Keratinocyte (primary cell): ENCODE data around the gene TAF4. TPM values are rescaled to one million over a fixed set of nuclear protein-coding genes. Genes with fewer than 3 reads are reported as not detected.

ENCODE experiments used
- DNase-seq: peaks from one replicate; pipeline ENCODE4 v3.0.0-alpha.2; 2011; ENCODE audit warnings: low read depth, missing footprints, low spot score
- FAIRE-seq: peaks from 2 replicates; lab custom pipeline; 2011; peaks lifted over from hg19 to GRCh38; lab: Jason Lieb, UNC
- H2AFZ ChIP-seq: 2 replicates; pipeline ENCODE4 v1.6.0; 2012; ENCODE audit warnings: low read length, control low read depth, inconsistent platforms; ENCODE audit not compliant: control insufficient read depth
- H3K27ac ChIP-seq: 2 replicates; pipeline ENCODE4 v1.5.1; 2011; ENCODE audit warnings: low read length; ENCODE audit not compliant: control insufficient read depth, insufficient read depth
- H3K27me3 ChIP-seq: 3 replicates; pipeline ENCODE4 v1.6.0; 2011; ENCODE audit warnings: low read length; ENCODE audit not compliant: control insufficient read depth, insufficient read depth; ENCODE audit errors: extremely low read depth
- H3K36me3 ChIP-seq, 2 experiments: 2 replicates in 1 of 2; 3 replicates in 1 of 2; pipeline ENCODE4 v1.5.1; 2011; ENCODE audit warnings: low read length in 2 of 2, mild to moderate bottlenecking in 1 of 2; ENCODE audit not compliant: control insufficient read depth in 2 of 2, insufficient read depth in 2 of 2; ENCODE audit errors: extremely low read depth in 1 of 2
- H3K4me1 ChIP-seq: 3 replicates; pipeline ENCODE4 v1.5.1; 2011; ENCODE audit warnings: low read length; ENCODE audit not compliant: control insufficient read depth, insufficient read depth; ENCODE audit errors: extremely low read depth
- H3K4me2 ChIP-seq: 3 replicates; pipeline ENCODE4 v1.6.0; 2011; ENCODE audit warnings: low read depth, low read length; ENCODE audit not compliant: control insufficient read depth, insufficient read depth; ENCODE audit errors: extremely low read depth
- H3K4me3 ChIP-seq, 3 experiments: fragments of 200-600 bp in 1 of 3; sonication (generic) in 1 of 3; 2 replicates in 2 of 3; 3 replicates in 1 of 3; pipeline ENCODE4 v1.5.1; 2011 to 2016; ENCODE audit warnings: low read length in 3 of 3, mild to moderate bottlenecking in 3 of 3, control low read depth in 2 of 3, inconsistent platforms in 1 of 3, low read depth in 1 of 3, mixed read lengths in 1 of 3, mixed run types in 1 of 3, moderate library complexity in 1 of 3; ENCODE audit not compliant: control insufficient read depth in 2 of 3, insufficient read depth in 2 of 3; ENCODE audit errors: extremely low read depth in 1 of 3
- H3K79me2 ChIP-seq: 2 replicates; pipeline ENCODE4 v1.6.0; 2012; ENCODE audit warnings: low read length; ENCODE audit not compliant: control insufficient read depth, insufficient read depth
- H3K9ac ChIP-seq: 3 replicates; pipeline ENCODE4 v1.6.0; 2011; ENCODE audit warnings: low read length; ENCODE audit not compliant: control insufficient read depth, insufficient read depth; ENCODE audit errors: extremely low read depth
- H3K9me1 ChIP-seq: 3 replicates; pipeline ENCODE4 v1.6.0; 2011; ENCODE audit warnings: low read length; ENCODE audit not compliant: control insufficient read depth, insufficient read depth; ENCODE audit errors: extremely low read depth
- H3K9me3 ChIP-seq: 2 replicates; pipeline ENCODE4 v1.5.1; 2012; ENCODE audit warnings: low read depth, low read length; ENCODE audit not compliant: control insufficient read depth
- H4K20me1 ChIP-seq: 3 replicates; pipeline ENCODE4 v1.6.0; 2011; ENCODE audit warnings: low read length; ENCODE audit not compliant: control insufficient read depth, insufficient read depth; ENCODE audit errors: extremely low read depth
- EZH2 ChIP-seq: IDR thresholded peaks from one replicate; pipeline ENCODE4 v1.6.1; 2012; ENCODE audit warnings: inconsistent platforms, mild to moderate bottlenecking, low read length, moderate library complexity
- dilution Hi-C: fragments of 300-500 bp; cut with MboI; formaldehyde crosslinking; loops from one replicate; pipeline ENCODE4 v1.7.0; 2020; ENCODE audit warnings: low sequenced_read_pairs; ENCODE audit not compliant: extremely low pct_ligation_motif_present
- polyA plus RNA-seq, 5 experiments: library from polyadenylated mRNA; depleted of rRNA in 3 of 5; stranded (reverse) in 3 of 5; stranded (forward) in 1 of 5; unstranded in 1 of 5; fragments of >200 nt; gene quantifications; 1 replicate in 1 of 5; 2 replicates in 3 of 5; 3 replicates in 1 of 5; pipeline versions ENCODE4 v1.2.1 to v1.2.3, GENCODE V29; 2011 to 2012; ENCODE audit warnings: missing spikeins in 2 of 5, low read depth in 1 of 5, low replicate concordance in 1 of 5
- TF ChIP-seq, protein P1 (sequence below), 3 experiments: IDR thresholded peaks in 1 of 3; conservative IDR thresholded peaks in 1 of 3; optimal IDR thresholded peaks in 1 of 3; 2 replicates in 2 of 3; 3 replicates in 1 of 3; pipeline versions ENCODE3 to v1.5.1; 2011; ENCODE audit warnings: low read length in 3 of 3, mild to moderate bottlenecking in 3 of 3, moderate library complexity in 2 of 3, control low read depth in 1 of 3, inconsistent platforms in 1 of 3; ENCODE audit not compliant: insufficient read depth in 2 of 3; ENCODE audit errors: extremely low read depth in 1 of 3

TAF4 gene
- polyA plus RNA-seq, 1 donor (not counting 4 experiments of a cell fraction or from before 2014, with no cell fraction given) = 3.3 TPM

DNA sequence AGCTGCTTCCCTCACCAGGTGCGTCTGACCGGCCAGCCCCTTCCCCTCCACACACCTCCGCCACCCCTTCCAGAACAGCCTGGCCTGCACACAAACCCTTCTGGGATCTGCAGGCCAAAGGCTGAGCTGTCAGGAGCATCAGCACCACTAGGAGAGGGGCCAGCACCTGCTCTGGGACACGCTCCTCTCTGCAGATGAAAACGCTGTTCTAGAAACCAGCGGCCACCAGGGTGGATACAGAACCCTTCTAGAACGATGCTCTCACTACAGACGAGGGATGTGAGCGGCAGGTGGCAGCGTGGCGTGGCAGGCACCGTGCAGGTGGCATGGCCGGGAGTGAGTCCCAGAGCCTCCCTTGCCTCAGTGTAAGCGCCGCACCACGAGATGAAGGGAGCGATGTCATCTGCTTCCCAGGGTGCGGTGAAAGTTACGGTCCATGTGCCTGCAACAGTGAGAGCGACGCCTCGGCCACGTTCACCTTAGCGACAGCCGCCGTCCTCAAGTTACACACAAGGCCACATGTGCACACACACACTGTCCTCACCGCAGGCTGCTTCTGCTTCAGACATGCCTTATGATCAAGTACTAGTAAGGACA lies 53.6 kb downstream of the TAF4 start:
- Histone ChIP-seq H3K4me2 (no peak overlapping the region), H3K36me3 (peaks cover 20 to 22% of the 10 kb centered on the region in 2 experiments), H3K27ac (no peak overlapping the region), H3K4me3 (no peak overlapping the region), H3K9me1 (no peaks in the 10 kb centered on the region), H3K9me3 (no peaks in the 10 kb centered on the region), H3K79me2 (peaks cover 5% of the 10 kb centered on the region), H3K27me3 (no peaks in the 10 kb centered on the region), H4K20me1 (peaks cover 4% of the 10 kb centered on the region), H3K9ac (no peak overlapping the region), H2AFZ (no peak overlapping the region), H3K4me1 (no peaks in the 10 kb centered on the region)
- no peak for DNase-seq
- TF ChIP-seq EZH2 = no peak
- TF ChIP-seq, protein P1, sequence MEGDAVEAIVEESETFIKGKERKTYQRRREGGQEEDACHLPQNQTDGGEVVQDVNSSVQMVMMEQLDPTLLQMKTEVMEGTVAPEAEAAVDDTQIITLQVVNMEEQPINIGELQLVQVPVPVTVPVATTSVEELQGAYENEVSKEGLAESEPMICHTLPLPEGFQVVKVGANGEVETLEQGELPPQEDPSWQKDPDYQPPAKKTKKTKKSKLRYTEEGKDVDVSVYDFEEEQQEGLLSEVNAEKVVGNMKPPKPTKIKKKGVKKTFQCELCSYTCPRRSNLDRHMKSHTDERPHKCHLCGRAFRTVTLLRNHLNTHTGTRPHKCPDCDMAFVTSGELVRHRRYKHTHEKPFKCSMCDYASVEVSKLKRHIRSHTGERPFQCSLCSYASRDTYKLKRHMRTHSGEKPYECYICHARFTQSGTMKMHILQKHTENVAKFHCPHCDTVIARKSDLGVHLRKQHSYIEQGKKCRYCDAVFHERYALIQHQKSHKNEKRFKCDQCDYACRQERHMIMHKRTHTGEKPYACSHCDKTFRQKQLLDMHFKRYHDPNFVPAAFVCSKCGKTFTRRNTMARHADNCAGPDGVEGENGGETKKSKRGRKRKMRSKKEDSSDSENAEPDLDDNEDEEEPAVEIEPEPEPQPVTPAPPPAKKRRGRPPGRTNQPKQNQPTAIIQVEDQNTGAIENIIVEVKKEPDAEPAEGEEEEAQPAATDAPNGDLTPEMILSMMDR (optimal IDR thresholded peaks at IDR 0.05 in 1 of 3, IDR thresholded peaks at IDR 0.05 in 1 of 3, conservative IDR thresholded peaks at IDR 0.05 in 1 of 3; ENCODE audit: extremely low read depth in 1 of 3, insufficient read depth in 2 of 3, low read length in 3 of 3) = no peak
- FAIRE-seq = no peak
- dilution Hi-C loops = no loop called here

DNA sequence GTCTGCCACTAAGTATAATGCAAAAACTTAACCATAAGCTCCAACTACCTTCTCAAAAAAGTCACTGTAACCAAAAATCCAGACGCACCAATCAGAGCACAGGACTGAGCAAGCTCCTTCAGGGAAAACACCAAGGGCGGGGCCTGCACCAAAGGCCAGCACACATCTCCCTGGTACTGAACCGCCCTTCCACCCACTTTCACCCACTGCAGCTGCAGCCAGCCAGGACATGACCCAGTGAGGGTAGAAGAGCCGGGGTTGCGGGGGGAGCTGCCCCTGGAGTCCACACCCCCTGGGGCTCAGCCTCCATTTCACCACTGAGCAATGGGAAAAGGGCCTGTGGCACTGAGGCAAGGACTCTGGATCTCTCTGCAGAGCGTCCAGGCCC lies 54.3 kb downstream of the TAF4 start:
- FAIRE-seq = no peak
- no peak overlapping the region for H3K27ac ChIP-seq

More for the DNA sequence above, 54.3 kb downstream of the TAF4 start:
- dilution Hi-C loops = no loop called here
- Histone ChIP-seq H2AFZ (no peak overlapping the region), H3K79me2 (peaks cover 5% of the 10 kb centered on the region), H3K9me3 (no peaks in the 10 kb centered on the region), H3K4me2 (no peak overlapping the region), H3K4me1 (no peaks in the 10 kb centered on the region), H4K20me1 (peaks cover 4% of the 10 kb centered on the region), H3K4me3 (no peak overlapping the region), H3K27me3 (no peaks in the 10 kb centered on the region), H3K9me1 (no peaks in the 10 kb centered on the region), H3K9ac (no peak overlapping the region), H3K36me3 (peaks cover 20 to 23% of the 10 kb centered on the region in 2 experiments)
- TF ChIP-seq, protein P1 (optimal IDR thresholded peaks at IDR 0.05 in 1 of 3, IDR thresholded peaks at IDR 0.05 in 1 of 3, conservative IDR thresholded peaks at IDR 0.05 in 1 of 3; ENCODE audit: extremely low read depth in 1 of 3, insufficient read depth in 2 of 3, low read length in 3 of 3) = no peak
- TF ChIP-seq EZH2 = no peak
- DNase-seq = no peak
